ENCODE measurements around the gene SLAMF9.

The SLAMF9 gene

GRCh38 chr1:159953536-159954515, at the start of gene SLAMF9:
Gene SLAMF9 (minus strand): TSS chr1:159954237. CDS start chr1:159954137, 100 bp downstream.
- DNase-seq = no peak

GRCh38 chr1:160001440-160001839, 47.4 kb upstream of the SLAMF9 start:
- DNase-seq = no peak

GRCh38 chr1:159999204-159999603, 45.2 kb upstream of the SLAMF9 start:
- DNase-seq = no peak

GRCh38 chr1:159996653-159997052, 42.6 kb upstream of the SLAMF9 start:
- DNase-seq = no peak

DNA sequence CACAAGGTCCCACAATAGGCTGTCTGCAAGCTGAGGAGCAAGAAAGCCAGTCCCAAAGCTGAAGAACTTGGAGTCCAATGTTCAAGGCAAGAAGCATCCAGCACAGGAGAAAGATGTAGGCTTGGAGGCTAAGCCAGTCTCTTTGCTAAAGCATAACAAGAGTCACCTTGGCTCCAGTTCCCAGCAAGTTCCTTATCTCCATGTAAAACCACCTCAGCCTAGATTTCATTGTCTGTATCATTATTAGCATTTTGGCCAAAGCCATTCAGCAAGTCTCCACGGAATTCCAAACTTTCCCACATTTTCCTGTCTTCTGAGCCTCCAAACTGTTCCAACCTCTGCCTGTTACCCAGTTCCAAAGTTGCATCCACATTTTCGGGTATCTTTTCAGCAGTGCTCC, 40.9 kb upstream of the SLAMF9 start:
- DNase-seq = no peak

- no peak for DNase-seq
These were observed 39.9 kb upstream of the SLAMF9 start for GRCh38 chr1:159993911-159994310.

GRCh38 chr1:159992161-159992560, 38.1 kb upstream of the SLAMF9 start:
- DNase-seq = no peak

GRCh38 chr1:159991513-159991912, 37.5 kb upstream of the SLAMF9 start:
- DNase-seq = no peak

GRCh38 chr1:159990005-159990404, 36.0 kb upstream of the SLAMF9 start:
- no peak for DNase-seq

DNA sequence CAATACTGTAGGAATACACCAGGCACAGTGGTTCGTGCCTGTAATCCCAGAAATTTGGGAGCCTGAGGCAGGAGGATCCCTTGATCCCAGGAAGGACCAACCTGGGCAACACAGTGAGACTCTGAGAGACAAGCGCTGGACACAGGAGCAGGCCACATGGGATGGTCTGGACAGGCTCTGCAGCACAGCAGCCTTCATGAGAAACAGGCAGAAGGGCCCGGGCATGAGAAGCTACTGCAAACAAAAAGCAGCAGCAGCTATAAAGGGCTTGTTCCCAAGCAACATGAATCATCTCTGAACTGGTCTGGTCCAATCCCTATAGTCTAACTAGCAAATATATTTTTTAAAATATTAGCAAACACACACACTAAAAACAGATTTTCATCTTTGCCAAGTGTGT, 35.5 kb upstream of the SLAMF9 start:
- no peak for DNase-seq

DNA sequence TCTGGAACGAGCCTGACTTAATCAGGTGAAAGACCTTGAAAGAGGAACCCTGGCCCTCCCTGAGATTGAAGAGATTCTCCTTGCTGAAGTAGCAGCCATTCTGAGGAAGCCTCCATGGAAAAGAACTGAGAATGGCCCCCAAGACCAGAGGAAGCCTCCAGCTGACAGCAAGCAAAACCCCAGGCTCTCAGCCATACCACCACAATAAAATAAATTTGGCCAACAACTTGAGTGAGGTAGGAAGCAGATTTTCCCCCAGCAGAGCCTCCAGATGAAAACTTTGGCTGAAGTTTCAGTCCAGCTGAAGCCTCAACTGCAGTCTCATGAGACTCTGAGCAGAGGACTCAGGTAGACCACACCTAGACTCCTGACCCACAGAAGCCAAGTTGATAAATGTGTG, 34.0 kb upstream of the SLAMF9 start:
- no peak for DNase-seq

DNA sequence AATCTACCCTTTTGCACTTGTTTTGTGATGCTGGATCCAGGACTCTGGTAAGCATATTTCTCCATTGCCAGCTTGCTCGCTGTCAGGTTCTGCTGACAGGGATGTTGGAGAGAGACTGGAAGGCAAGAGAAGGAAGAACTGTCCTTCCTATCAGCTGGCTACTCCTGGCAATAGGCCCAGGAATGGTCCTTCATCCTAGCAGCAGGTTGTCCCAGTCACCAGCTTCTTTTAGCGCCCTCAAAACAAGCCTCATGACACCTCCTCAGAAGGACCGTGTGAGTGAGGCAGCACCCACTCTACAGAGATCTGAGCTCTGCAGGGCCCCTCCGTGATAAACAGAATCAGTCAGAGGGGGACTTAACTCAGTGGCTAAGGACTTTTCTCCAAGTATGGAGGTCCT, 33.1 kb upstream of the SLAMF9 start:
- DNase-seq = no peak

DNA sequence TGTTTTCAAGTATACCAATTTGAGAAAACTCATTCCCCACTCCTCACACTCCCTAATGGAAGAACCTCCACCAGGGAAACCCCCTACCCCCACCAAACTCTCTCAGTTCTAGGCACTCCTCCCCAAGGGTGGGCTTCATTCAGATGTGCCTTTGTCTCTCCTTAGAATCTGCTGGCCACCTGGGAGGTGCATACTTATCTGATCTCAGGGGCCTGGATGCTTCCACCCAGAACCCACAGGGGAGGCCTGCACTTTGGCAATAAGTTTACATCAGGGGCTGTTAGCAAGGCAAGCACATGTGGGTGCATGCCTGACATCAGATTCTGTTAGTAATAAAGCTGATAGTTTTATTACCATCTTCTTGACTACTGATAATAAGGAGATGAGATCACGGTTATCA, 32.5 kb upstream of the SLAMF9 start:
- no peak for DNase-seq

DNA sequence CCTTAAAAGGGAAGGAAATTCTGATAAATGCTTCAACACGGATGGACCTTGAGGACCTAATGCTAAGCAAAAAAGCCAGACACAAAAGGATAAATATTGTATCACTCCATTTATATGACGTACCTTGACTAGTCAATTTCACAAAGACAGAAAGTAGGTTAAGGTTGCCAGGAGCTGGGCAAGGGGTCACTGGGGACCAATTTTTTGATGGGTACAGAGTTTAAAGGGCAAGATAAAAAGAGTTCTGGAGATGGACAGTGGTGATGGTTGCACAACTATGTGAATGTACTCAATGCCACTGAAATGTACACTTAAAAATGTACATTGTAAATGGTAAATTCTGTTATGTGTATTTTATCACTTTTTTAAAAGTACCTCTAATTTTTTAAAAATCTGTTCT, 32.1 kb upstream of the SLAMF9 start:
- DNase-seq = no peak

DNA sequence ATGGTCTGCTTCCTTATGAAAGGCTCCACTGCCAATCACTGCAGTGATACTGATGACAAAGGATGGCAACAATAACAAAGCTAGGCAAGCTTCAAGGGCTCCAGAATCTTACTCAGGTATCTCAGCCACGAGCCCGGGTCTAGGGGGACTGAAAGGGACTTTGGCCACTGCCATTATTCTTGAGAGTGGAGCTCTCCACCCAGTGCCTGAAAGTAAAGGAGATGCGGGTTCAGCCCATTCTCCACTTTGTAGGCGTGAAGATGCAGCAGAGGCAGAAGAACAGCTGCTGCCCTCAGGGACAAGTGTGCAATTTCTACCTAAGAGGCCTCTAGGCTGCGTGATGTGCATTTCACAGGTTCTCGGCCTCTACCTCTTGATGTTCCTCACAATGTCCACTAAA, 31.4 kb upstream of the SLAMF9 start:
- DNase-seq = no peak

- no peak for DNase-seq
These were observed 29.6 kb upstream of the SLAMF9 start for GRCh38 chr1:159983681-159984080.

- no peak for DNase-seq
These were observed 28.2 kb upstream of the SLAMF9 start for GRCh38 chr1:159982280-159982679.

DNA sequence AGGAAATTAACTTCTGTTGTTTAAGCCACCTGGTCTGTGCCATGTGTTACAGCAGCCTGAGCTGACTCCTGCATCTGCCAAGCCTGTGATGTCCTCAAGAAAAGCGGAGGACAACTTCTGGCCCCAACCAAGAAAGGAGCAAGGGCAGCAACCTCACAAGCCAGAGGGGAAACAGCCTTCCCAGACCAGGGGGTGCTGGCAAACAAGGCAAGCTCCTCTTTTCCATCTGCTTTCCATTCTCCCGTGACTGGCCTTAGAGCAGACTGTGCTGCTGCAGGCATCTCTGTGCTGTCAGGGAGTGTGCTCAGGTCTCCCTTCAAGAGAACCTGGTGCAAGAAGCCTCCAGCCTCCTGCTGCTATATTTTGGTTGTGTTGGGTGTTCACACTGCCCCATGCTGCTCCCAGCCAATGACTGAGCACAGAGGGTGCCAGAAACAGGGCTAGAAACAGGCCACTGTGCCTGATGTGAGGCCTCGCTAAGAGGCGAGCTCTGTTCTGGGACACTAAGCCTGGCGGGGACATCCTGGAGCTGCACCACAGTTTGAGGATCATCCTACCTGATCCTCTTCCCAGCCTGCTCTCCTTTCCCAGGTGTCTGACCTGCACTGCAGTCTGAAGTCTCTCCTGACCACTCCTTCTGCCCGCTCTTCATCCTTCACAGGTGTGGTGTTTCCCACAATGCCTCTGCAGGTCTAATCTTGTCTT, 27.5 kb upstream of the SLAMF9 start:
- DNase-seq = no peak

DNA sequence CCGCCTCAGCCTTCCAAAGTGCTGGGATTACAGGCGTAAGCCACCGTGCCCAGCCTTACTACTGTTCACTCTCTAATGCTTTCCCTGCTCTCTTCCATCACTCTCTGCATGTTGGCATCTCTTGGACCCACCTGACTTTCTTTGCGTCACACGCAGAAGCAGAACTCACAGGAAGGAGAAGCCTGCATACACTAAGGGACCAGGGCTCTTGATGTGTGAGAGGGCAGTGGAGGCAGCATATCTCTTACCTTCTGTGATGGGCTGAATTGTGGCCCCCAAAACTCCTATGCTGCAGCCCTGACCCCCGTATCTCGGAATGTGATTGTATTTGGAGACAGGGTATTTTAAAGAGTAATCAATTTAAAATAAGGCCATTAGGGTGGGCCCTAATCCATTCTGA, 26.7 kb upstream of the SLAMF9 start:
- no peak for DNase-seq

GRCh38 chr1:159980076-159980475, 26.0 kb upstream of the SLAMF9 start:
- DNase-seq = no peak

- DNase-seq = no peak
These were observed 25.2 kb upstream of the SLAMF9 start for GRCh38 chr1:159979257-159979656.

- no peak for DNase-seq
These were observed 24.0 kb upstream of the SLAMF9 start for GRCh38 chr1:159978107-159978398.

- DNase-seq = no peak
These were observed 23.5 kb upstream of the SLAMF9 start for GRCh38 chr1:159977364-159978106.
